K562 (cell line): ENCODE measurements around the gene ADI1. TPM values are rescaled to one million over a fixed set of nuclear protein-coding genes. Genes with fewer than 3 reads are reported as not detected.

Source experiments
- ATAC-seq: fragments of 200-7000 bp; cut with Tn5 transposase; 3 replicates; pipeline ENCODE4 v1.9.1; 2020; ENCODE audit warnings: moderate library complexity
- BruUV-seq: library from RNA; stranded (reverse); fragments of 400-500 nt; replicated peaks from 2 replicates; lab custom pipeline; 2021; lab: Mats Ljungman, UMichigan
- CTCF ChIA-PET: fragments of 300-600 bp; formaldehyde crosslinking; extraction: SDS; loops from one replicate; lab custom pipeline; 2021; ENCODE audit warnings: low intra/inter-chr PET ratio; lab: Yijun Ruan, JAX
- POLR2A ChIA-PET: fragments of 300-600, 350-650 bp; sonication (Branson Sonifier 250); formaldehyde crosslinking; extraction: SDS; loops from one replicate; lab custom pipeline; 2021; ENCODE audit warnings: antibody characterized with exemption, inconsistent platforms; lab: Yijun Ruan, JAX
- DNase-seq, 4 experiments: peaks; one replicate each; pipeline versions ENCODE4 v3.0.0 to v3.0.0-alpha.2; 2011 to 2018; ENCODE audit warnings: low spot score in 3 of 4, mixed read lengths in 3 of 4; ENCODE audit errors: extremely low read depth in 1 of 4
- FAIRE-seq: peaks from 2 replicates; lab custom pipeline; 2011; peaks lifted over from hg19 to GRCh38; lab: Jason Lieb, UNC
- H2AFZ ChIP-seq: 2 replicates; pipeline ENCODE4 v1.6.0; 2011; ENCODE audit warnings: low read depth, low read length, control low read depth, inconsistent platforms
- H3K27ac ChIP-seq: fragments of 200-600 bp; 3 replicates; pipeline ENCODE4 v1.8.0; 2011; ENCODE audit warnings: low read depth, mild to moderate bottlenecking, control low read depth, inconsistent platforms, low read length, moderate library complexity, mixed read lengths; ENCODE audit errors: extremely low read depth
- H3K27me3 ChIP-seq, 2 experiments: fragments of 300-600 bp in 1 of 2; 2 replicates in 1 of 2; 3 replicates in 1 of 2; pipeline versions ENCODE4 v1.6.0 to v1.8.0; 2011; ENCODE audit warnings: inconsistent platforms in 2 of 2, low read length in 2 of 2, mild to moderate bottlenecking in 1 of 2, mixed read lengths in 1 of 2, moderate library complexity in 1 of 2; ENCODE audit not compliant: control insufficient read depth in 2 of 2, insufficient read depth in 2 of 2
- H3K36me3 ChIP-seq: fragments of 300-600 bp; 3 replicates; pipeline ENCODE4 v1.8.0; 2011; ENCODE audit warnings: mild to moderate bottlenecking, low read length, inconsistent platforms; ENCODE audit not compliant: control insufficient read depth, insufficient read depth
- H3K4me1 ChIP-seq, 2 experiments: fragments of 200-600 bp in 1 of 2; replicated peaks in 1 of 2; 2 replicates in 1 of 2; 3 replicates in 1 of 2; pipeline versions ENCODE4 v1.5.1 to v1.8.0; 2011; ENCODE audit warnings: inconsistent platforms in 2 of 2, low read length in 2 of 2, mild to moderate bottlenecking in 1 of 2, mixed read lengths in 1 of 2, moderate library complexity in 1 of 2; ENCODE audit not compliant: control insufficient read depth in 2 of 2, insufficient read depth in 2 of 2
- H3K4me2 ChIP-seq: 2 replicates; pipeline ENCODE4 v1.6.1; 2011; ENCODE audit warnings: low read length, control low read depth, inconsistent platforms, mixed read lengths; ENCODE audit not compliant: insufficient read depth
- H3K4me3 ChIP-seq: fragments of 200-600 bp; sonication (generic), shearing (Covaris generic); 2 replicates; pipeline ENCODE4 v1.5.1; 2016; ENCODE audit warnings: control low read depth, inconsistent platforms
- H3K79me2 ChIP-seq: fragments of 200-600 bp; 3 replicates; pipeline ENCODE4 v1.8.0; 2011; ENCODE audit warnings: low read length, inconsistent platforms; ENCODE audit not compliant: control insufficient read depth, insufficient read depth
- H3K9ac ChIP-seq, 2 experiments: 2 replicates each; pipeline versions ENCODE4 v1.6.0 to v1.6.1; 2011; ENCODE audit warnings: low read depth in 2 of 2, low read length in 2 of 2, control low read depth in 1 of 2, inconsistent platforms in 1 of 2, mild to moderate bottlenecking in 1 of 2, mixed read lengths in 1 of 2; ENCODE audit not compliant: insufficient read depth in 1 of 2
- H3K9me1 ChIP-seq: one replicate; pipeline ENCODE4 v1.6.0; 2011; ENCODE audit warnings: inconsistent platforms, mild to moderate bottlenecking, low read length, moderate library complexity; ENCODE audit not compliant: control insufficient read depth, insufficient read depth
- H3K9me3 ChIP-seq: replicated peaks from 2 replicates; pipeline ENCODE4 v1.5.1; 2011; ENCODE audit warnings: low read depth, low read length, inconsistent platforms; ENCODE audit not compliant: control insufficient read depth, insufficient read depth
- H4K20me1 ChIP-seq: replicated peaks from 2 replicates; pipeline ENCODE4 v1.6.1; 2011; ENCODE audit warnings: low read length, inconsistent platforms, mixed read lengths; ENCODE audit not compliant: control insufficient read depth, insufficient read depth
- ARID3A ChIP-seq: IDR thresholded peaks from 2 replicates; pipeline ENCODE4 v1.6.1; 2012; ENCODE audit warnings: low read depth, low read length, improper control_type of control experiment, borderline replicate concordance
- ATF1 ChIP-seq, 2 experiments: fragments of 450-650 bp in 1 of 2; IDR thresholded peaks; 2 replicates each; pipeline ENCODE4 v1.6.1; 2016; ENCODE audit warnings: missing compliant biosample characterization in 1 of 2, missing genetic modification characterization in 1 of 2
- LEF1 ChIP-seq: fragments of 450-650 bp; IDR thresholded peaks from 2 replicates; pipeline ENCODE4 v1.6.1; 2016; ENCODE audit warnings: mild to moderate bottlenecking
- MEF2A ChIP-seq: IDR thresholded peaks from 2 replicates; pipeline ENCODE4 v1.6.1; 2011; ENCODE audit warnings: low read depth, mild to moderate bottlenecking, low read length, moderate library complexity; ENCODE audit not compliant: control insufficient read depth
- ZSCAN32 ChIP-seq: fragments of 450-650 bp; formaldehyde crosslinking; IDR thresholded peaks from 2 replicates; pipeline ENCODE4 v1.4.0; 2020; ENCODE audit warnings: mild to moderate bottlenecking, moderate library complexity
- WGBS: fragments of 100-300 bp; shearing (Covaris generic); methylation state at CpG from one replicate; pipeline ENCODE4 v1.1.6; 2016; ENCODE audit warnings: low coverage, mixed read lengths; ENCODE audit not compliant: insufficient coverage; ENCODE audit errors: missing lambda C conversion rate; 5-methylcytosine and 5-hydroxymethylcytosine counted together
- in situ Hi-C: fragments of 300-500 bp; cut with MboI; formaldehyde crosslinking; loops from 4 replicates; pipeline ENCODE4 v1.15.0; 2018; ENCODE audit warnings: inconsistent platforms, mixed read lengths
- intact Hi-C: fragments of 100-400 bp; cut with micrococcal nuclease; formaldehyde crosslinking; loops from 2 replicates; pipeline ENCODE4 v1.14.2; 2022
- polyA plus RNA-seq, 8 experiments: library from polyadenylated mRNA; depleted of rRNA in 4 of 8; stranded (reverse) in 5 of 8; unstranded in 3 of 8; fragments of >200 nt; fragmentation: Nextera tagmentation in 2 of 8; fragmentation: Illumina TruSeq in 1 of 8; extraction: Ambion mirVana in 2 of 8; extraction: Trizol in 1 of 8; gene quantifications; 2 replicates each; pipeline versions ENCODE4 v1.2.1 to v1.2.3, GENCODE V29; 2011 to 2014; ENCODE audit warnings: inconsistent platforms in 1 of 8, missing spikeins in 1 of 8
- total RNA-seq, 7 experiments: library from RNA; depleted of rRNA in 6 of 7; stranded (reverse); fragments of >200 nt in 6 of 7; fragmentation: Illumina TruSeq in 2 of 7; extraction: Trizol in 2 of 7; gene quantifications; 2 replicates each; pipeline versions ENCODE4 v1.2.1 to v1.2.3, GENCODE V29; 2011 to 2021; ENCODE audit warnings: low replicate concordance in 1 of 7
- TF ChIP-seq, protein P1 (sequence below): IDR thresholded peaks from 3 replicates; pipeline ENCODE4 v1.6.1; 2011; ENCODE audit warnings: borderline replicate concordance, mild to moderate bottlenecking, moderate library complexity; ENCODE audit not compliant: insufficient read length; ENCODE audit errors: extremely low read depth

Gene ADI1
- total and polyA plus RNA-seq, 9 of the 15 experiments (the other 6 are each of a cell fraction or from before 2014, with no cell fraction given) = 6.1 to 51.0 (median 27.1) TPM

DNA sequence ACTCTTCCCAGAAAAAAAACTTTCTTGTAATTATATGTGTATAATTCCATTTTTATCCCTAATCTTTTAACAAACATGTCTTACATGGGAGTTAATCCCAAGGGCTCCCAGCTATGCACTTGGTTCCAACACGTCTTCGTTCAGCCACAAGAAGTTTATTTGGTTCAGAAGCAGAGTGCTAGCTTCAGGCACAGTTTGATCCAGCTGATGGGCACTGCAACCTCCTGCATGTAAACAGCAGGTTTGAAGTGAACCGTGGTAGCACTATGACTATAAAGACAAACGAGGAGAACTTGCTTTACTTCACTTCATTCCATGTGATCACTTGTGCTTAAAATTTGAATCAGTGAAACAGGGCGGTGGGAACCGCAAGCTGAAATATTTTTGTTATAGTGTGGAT is 45.8 kb upstream of the ADI1 start (continued):
- no peak for TF ChIP-seq ARID3A
- TF ChIP-seq, protein P1, sequence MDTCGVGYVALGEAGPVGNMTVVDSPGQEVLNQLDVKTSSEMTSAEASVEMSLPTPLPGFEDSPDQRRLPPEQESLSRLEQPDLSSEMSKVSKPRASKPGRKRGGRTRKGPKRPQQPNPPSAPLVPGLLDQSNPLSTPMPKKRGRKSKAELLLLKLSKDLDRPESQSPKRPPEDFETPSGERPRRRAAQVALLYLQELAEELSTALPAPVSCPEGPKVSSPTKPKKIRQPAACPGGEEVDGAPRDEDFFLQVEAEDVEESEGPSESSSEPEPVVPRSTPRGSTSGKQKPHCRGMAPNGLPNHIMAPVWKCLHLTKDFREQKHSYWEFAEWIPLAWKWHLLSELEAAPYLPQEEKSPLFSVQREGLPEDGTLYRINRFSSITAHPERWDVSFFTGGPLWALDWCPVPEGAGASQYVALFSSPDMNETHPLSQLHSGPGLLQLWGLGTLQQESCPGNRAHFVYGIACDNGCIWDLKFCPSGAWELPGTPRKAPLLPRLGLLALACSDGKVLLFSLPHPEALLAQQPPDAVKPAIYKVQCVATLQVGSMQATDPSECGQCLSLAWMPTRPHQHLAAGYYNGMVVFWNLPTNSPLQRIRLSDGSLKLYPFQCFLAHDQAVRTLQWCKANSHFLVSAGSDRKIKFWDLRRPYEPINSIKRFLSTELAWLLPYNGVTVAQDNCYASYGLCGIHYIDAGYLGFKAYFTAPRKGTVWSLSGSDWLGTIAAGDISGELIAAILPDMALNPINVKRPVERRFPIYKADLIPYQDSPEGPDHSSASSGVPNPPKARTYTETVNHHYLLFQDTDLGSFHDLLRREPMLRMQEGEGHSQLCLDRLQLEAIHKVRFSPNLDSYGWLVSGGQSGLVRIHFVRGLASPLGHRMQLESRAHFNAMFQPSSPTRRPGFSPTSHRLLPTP = no peak

GRCh38 chr2:3563521-3563976 is 44.2 kb upstream of the ADI1 start:
- CTCF ChIA-PET = no interaction called here
- Histone ChIP-seq H3K27ac (no peak overlapping the region), H3K4me1 (peaks cover 16 to 31% of the 10 kb centered on the region in 2 experiments), H3K36me3 (peaks cover 2% of the 10 kb centered on the region; the same call in 1 of the 3 replicates), H3K27me3 (no peaks in the 10 kb centered on the region), H2AFZ (peak overlapping the region; percentile 38; the same call in 1 of the 2 replicates), H3K4me2 (peak overlapping the region; percentile 46; the same call in 1 of the 2 replicates), H3K9me1 (no peaks in the 10 kb centered on the region), H4K20me1 (no peaks in the 10 kb centered on the region), H3K79me2 (peaks cover 7% of the 10 kb centered on the region; the same call in 2 of the 3 replicates), H3K4me3 (no peak overlapping the region), H3K9me3 (no peaks in the 10 kb centered on the region), H3K9ac (peak overlapping the region; percentile 7 to 81; a peak in 1 of 4 replicates)
- in situ Hi-C loops = no loop called here
- no TSS peak for BruUV-seq
- WGBS = 9% methylated on average over 5 of the region's 5 CpGs
- DNase-seq = peak in 2 of 4 experiments; percentile 60 to 63
- intact Hi-C loops = no loop called here
- peak; percentile 83 for FAIRE-seq
- POLR2A ChIA-PET = interaction anchor here (0.6 to 1.4 kb wide), 2 partner anchors 16 to 21 kb away, joined by 3 to 4 read pairs; no protein-coding TSS in a partner anchor
- ATAC-seq = peak; percentile 75
- TF ChIP-seq MEF2A (no peak), LEF1 (no peak), ZSCAN32 (CRISPR knock-in tag) (no peak), ATF1 (CRISPR knock-in tag; IDR thresholded peaks at IDR 0.05) (no peak), ATF1 (tag; IDR thresholded peaks at IDR 0.05) (no peak)
